ENCODE data around the gene ATP5F1E. TPM values are rescaled to one million over a fixed set of nuclear protein-coding genes. Genes with fewer than 3 reads are reported as not detected.

Gene ATP5F1E
- total and polyA plus RNA-seq, 12 donors, result 13.3 to 131 (median 55.3) TPM

- 81 to 89% (median 89%) methylated on average over 3 of the region's 3 CpGs for WGBS, 4 donors
- DNase-seq, result no peak
- intact Hi-C loops (cut with DNase I), result no loop called here
- Histone ChIP-seq H3K4me1 (replicated peaks in 1 of 2) (no peaks in the 10 kb centered on the region), H3K4me3 (no peak overlapping the region), H3K27me3 (no peaks in the 10 kb centered on the region), H3K36me3 (replicated peaks in 1 of 2) (no peaks in the 10 kb centered on the region), H3K9me3 (replicated peaks in 1 of 3) (peaks cover 0 to 5% (median 0%) of the 10 kb centered on the region in 3 donors), H3K27ac (no peak overlapping the region)
- TF ChIP-seq POLR2A (IDR thresholded peaks at IDR 0.05) (no peak), CTCF (IDR thresholded peaks at IDR 0.05) (no peak)
Measured at GRCh38 chr20:58976061-58976730, 55.9 kb downstream of the ATP5F1E start.

Other genes starting within 250 kb of the ATP5F1E start
- gene GNAS-AS1, start 181.4 kb downstream of the ATP5F1E start, total RNA-seq, result under 1 TPM in 4 of 9 donors, not detected in 5; 0.11 to 1.00 (median 0.42) TPM
- gene GNAS-AS1, start 181.4 kb downstream of the ATP5F1E start, polyA plus RNA-seq, result under 1 TPM; 0.09 to 0.72 (median 0.10) TPM
- gene GNAS, start 179.6 kb downstream of the ATP5F1E start, total RNA-seq, result 1,000 to 10,000 TPM in 8 of 9 donors, 100 to 1,000 TPM in 1; 614 to 1,703 (median 1,044) TPM
- 1,000 to 10,000 TPM; 2,293 to 6,333 (median 4,379) TPM for gene GNAS, start 179.6 kb downstream of the ATP5F1E start, polyA plus RNA-seq
- 10 to 100 TPM; 47.1 to 82.8 (median 67.3) TPM for gene NELFCD, start 51.1 kb downstream of the ATP5F1E start, total RNA-seq
- gene NELFCD, start 51.1 kb downstream of the ATP5F1E start, polyA plus RNA-seq, result 100 to 1,000 TPM in 1 of 3 donors, 10 to 100 TPM in 2; 78.3 to 107 (median 85.7) TPM
- 100 to 1,000 TPM in 8 of 9 donors, 10 to 100 TPM in 1; 36.4 to 266 (median 162) TPM for gene CTSZ, start 25.1 kb downstream of the ATP5F1E start, total RNA-seq
- gene CTSZ, start 25.1 kb downstream of the ATP5F1E start, polyA plus RNA-seq, result 100 to 1,000 TPM; 108 to 180 (median 121) TPM
- gene TUBB1, start 12.9 kb downstream of the ATP5F1E start, total RNA-seq, result 1 to 10 TPM in 1 of 9 donors, under 1 TPM in 3, not detected in 5; 0.13 to 1.3 (median 0.34) TPM
- under 1 TPM; 0.07 to 0.10 (median 0.08) TPM for gene TUBB1, start 12.9 kb downstream of the ATP5F1E start, polyA plus RNA-seq
- gene PRELID3B, start 10.5 kb upstream of the ATP5F1E start, total RNA-seq, result 100 to 1,000 TPM in 1 of 9 donors, 10 to 100 TPM in 8; 21.7 to 112 (median 48.8) TPM
- gene PRELID3B, start 10.5 kb upstream of the ATP5F1E start, polyA plus RNA-seq, result 100 to 1,000 TPM in 1 of 3 donors, 10 to 100 TPM in 2; 13.3 to 119 (median 16.1) TPM
- under 1 TPM; 0.06 to 0.61 (median 0.15) TPM for gene ZNF831, start 131.5 kb upstream of the ATP5F1E start, total RNA-seq
- gene ZNF831, start 131.5 kb upstream of the ATP5F1E start, polyA plus RNA-seq, result under 1 TPM; 0.05 to 0.16 (median 0.10) TPM

All from adrenal gland (tissue), 12 donors.